Activated CD4-positive, alpha-beta T cell treated with anti-CD3 and anti-CD28 coated beads, Interleukin-2, amount 50 U/mL, for 1 hour (primary cell): ENCODE results near the gene ZBTB47.

Source experiments
- DNase-seq: peaks from one replicate; pipeline ENCODE4 v3.0.0-alpha.2; 2020

Gene ZBTB47

DNA sequence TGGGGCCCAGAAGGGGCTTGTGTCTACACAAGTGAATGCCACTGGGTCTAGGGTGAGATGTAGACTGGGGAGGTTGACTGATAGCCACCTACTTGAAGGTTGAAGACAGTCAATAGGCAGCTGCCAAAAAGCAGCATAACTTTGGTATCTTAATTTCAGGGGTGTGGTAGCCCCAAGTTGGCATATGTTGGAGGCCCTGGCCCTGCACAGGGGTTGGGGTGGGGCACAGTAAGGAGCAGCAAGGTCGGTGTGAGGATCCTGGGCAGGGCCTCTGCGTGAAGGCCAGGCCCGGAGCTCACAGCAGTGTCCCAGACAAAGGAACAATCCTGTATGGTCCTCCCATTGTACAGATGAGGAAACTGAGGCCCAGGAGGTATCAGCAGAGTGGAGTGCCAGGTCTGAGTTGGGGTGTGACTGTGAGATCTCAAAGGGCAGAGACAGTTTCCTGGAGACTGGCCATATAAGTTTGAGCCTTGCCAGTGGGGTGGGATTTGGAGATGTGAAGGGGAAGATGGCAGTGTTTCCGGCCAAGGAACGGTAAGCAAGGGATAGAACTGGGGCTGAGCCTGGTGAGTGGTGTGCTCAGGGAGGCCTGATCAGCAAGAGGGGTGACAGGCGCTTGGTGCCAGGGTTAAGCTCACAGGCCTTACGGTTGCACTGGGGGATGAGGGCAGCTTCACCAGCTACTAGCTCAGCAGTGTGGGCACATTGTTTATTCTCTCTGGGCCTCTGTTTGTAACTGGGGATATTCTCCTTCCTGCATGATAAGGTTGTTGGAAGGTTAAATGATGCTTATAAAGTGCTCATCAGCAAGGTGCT is 33.5 kb downstream of the ZBTB47 start:
- no peak for DNase-seq

DNA sequence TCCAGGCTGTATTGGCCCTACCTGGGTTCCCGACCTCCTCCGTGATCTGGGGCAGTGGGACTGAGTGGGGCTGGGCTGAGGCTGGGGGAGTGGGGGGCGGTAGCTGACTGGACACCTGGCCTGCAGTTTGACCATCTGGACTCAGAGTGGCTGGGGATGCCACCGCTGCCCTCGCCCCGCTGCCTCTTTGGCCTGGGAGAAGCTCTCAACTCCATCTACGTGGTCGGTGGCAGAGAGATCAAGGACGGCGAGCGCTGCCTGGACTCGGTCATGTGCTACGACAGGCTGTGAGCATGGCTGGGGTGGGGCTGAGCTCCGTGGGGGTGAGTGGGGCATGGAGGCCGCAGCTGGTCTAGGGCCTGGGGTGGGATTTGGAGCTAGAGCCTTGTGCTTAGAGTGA is 34.5 kb downstream of the ZBTB47 start:
- DNase-seq, result no peak

DNA sequence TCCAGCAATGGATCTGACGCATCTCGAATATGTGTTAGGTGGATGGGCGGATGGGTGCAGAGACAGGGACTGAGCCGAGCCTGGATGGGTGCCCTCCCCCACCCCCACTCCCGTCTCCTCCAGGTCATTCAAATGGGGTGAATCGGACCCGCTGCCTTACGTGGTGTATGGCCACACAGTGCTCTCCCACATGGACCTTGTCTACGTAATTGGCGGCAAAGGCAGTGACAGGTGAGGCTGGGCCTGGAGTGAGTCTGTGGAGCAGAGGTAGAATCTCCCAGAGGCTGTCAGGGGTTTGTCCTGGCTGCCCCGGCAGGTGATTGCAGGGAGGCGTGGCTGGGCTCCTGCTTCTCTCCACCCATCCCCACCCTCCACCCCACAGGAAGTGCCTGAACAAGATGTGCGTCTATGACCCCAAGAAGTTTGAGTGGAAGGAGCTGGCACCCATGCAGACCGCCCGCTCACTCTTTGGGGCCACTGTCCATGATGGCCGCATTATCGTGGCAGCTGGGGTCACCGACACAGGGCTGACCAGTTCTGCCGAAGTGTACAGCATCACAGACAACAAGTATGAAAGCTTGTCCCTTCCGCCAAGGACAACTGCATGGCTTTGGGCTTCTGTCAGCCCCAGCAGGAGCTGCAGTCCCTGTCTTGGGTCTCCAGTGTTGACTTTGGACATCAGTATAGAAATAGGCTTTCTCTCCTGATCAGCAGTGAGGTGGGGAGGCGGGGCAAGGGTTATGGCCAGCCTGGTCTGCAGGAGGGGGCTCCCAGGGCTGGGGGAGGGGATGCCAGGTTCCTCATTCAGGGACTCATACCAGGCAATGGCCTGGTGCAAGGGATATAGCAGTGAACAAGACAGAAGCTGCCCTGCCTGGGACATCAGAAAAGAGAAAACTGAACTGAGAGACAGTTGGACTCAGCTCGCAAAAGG is 35.3 kb downstream of the ZBTB47 start:
- no peak for DNase-seq

DNA sequence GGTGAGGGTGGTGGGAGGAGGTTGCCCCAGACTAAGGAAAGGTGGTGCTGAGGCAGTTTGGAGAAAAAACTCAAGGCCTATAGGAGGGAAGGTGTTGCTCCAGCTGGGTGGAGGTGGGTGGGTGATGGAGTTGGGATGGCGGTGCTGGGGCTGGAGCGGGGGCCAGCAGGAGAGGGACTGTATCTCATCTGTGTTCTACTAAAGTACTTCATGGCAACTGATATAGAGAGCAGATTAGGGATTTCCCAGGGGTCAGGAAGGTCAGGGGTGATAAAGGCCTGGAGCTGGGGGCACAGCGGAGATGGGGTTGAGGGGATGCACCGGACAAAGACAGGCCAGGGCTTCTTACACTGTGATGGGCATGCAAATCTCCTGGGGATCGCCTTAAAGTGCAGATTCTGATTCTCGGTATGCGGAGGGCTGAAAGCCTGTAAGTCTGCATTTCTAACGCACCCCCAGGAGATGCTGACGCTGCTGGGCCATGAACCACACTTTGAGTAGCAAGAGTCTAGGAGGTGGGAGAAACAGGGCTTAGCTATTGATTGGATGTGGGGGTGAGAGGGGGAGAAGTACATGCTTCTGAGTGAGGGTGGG is 36.0 kb downstream of the ZBTB47 start:
- no peak for DNase-seq

DNA sequence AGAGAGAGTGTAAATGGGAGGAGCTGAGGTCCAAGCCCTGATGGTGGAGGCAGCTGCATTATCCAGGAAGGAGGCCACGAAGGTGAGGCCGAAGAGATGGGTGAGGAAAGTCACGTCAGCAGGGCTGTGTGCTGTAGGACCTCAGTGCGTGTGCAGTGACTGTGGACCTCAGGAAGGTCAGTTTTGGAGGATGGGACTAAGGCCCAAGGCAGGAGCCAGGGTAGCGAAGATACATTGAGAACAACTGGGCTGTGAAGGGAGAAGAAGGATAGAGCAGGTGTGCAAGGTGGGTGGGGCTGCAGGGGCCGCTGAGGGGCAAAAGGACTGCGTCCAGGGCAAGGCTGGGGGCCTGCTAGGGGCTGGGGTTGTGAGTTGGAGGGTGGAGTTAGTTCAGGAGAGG is 36.7 kb downstream of the ZBTB47 start:
- no peak for DNase-seq

DNA sequence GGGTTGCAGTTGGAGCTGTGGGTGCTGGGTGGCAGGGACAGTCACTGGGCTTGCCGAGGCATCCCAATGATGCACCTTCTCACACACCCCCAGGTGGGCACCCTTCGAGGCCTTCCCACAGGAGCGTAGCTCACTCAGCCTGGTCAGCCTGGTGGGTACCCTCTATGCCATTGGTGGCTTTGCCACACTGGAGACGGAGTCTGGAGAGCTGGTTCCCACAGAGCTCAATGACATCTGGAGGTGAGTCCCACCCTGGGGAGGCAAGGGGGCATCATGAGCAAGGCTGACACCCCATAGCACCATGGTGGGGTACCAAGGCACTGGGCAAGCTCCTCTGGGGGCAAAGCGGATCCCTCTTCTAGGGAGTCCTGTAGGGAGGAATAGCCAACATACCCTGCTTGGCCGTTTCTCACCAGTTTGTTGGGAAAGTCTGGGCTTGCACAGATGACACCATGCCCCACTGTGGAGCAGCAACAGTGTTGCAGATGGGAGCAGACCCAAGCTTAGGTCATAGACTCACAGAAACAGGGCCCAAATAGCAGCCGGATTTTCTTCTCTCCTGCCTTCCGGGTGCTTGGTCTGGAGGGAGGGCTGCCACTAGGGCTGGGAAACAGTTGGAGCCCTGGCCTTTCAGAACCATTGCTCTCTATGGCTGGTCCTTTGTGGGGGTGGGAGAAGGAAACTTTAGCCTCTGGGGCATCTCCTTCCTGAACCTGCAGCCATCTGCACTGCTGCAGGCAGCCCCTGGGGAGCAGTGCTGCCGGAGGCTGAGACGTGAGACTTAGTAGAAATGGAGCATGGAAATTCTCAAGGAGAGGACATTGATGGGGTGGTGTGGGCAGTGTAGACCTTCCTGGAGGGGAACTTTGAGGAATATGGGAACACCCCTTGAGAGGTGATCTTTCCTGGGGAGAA is 37.5 kb downstream of the ZBTB47 start:
- no peak for DNase-seq

DNA sequence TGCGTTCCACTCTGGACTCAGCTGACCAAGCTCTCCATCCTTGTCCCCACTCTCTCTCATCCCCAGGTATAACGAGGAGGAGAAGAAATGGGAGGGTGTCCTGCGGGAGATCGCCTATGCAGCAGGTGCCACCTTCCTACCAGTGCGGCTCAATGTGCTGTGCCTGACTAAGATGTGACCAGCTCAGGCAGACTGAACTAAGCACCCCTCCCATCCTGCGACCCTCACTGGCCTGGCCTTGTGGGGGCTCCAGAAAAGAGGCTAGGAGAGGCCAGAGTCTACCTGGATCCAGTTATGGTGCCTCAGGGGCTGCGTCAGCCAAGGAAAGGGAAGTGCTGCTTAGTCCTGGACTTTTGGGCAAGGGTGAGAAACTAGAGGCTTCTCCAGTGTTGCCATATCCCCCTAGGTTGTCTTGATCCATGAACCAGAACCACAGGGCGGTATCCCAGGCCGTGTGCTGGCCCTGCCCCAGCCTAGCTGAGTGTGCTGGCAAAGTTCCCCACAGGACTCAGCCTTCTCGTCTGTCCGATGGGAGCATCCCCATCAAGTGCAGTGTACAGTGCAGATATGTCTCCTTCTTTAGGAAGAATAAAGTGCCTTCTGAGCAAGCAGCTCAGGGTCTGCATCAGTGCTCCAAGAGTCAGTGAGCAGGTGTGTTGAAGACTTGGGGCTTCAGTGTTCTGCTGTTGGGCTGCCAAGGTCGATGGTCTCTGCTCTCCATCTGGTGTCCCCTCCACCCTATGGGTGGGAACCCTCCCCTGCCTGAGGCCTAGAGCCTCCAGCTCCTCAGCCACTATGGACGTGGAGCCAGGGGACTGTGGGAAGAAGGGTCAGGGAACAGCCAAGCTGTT is 38.5 kb downstream of the ZBTB47 start:
- DNase-seq, result no peak

DNA sequence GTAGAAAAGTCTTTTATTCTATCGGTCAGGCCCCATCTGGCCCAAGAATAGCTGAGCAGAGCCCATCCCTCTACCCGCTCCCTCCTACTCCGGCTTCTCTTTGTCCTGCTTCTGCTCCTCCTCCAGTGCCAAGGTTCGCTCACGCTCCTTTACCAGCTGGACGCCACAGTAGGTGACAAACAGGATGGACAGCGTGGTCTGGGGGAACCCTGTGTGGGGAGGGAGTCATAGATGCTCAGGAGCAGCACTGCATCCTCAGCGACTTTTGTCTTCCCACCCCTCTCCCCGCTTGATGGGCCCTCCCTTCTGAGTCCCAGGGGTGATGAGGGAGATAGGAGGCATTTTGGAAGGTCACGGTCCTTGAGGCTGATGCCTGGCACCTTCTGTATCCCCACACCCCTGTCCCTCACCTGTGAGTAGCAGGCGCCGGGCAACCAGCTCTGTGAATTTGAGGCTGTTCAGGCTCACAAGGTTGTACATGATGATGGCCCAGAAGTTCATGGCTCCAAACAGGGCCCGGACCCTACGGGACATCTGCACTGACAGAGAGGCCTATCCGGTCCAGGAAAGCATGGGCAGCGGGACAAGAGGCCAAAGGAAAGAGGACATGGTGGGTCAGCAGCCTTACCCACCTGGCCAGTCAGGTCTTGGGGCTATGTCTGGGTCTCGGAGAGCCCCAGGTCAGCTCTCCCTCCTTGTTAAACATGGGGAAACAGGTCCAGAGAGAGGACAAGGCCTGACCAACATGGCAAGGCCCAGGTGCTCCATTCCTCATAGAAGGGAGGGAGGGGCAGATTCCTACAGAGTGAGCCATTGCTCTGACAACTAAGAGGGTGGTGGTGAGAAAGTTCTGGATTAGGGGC is 39.4 kb downstream of the ZBTB47 start:
- DNase-seq, result no peak

DNA sequence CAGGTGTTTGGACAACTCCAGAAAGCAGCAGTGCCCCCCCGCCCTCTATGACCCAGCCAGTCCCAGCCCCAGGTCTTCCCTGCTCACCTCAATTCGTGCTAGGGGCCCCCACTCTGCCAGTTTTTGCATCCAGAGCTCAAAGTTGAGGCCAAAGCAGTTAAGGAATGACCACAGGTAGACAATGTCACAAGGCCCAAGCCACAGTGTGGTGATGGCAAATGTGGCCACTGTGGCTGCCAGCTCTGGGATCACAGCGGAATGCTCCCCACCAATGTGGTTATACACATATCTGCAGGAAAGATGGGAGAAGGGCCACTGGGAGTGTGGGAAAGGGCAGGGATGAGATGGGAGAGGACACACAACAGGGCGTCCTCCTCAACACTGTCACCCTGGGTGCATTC is 40.0 kb downstream of the ZBTB47 start:
- DNase-seq, result no peak

DNA sequence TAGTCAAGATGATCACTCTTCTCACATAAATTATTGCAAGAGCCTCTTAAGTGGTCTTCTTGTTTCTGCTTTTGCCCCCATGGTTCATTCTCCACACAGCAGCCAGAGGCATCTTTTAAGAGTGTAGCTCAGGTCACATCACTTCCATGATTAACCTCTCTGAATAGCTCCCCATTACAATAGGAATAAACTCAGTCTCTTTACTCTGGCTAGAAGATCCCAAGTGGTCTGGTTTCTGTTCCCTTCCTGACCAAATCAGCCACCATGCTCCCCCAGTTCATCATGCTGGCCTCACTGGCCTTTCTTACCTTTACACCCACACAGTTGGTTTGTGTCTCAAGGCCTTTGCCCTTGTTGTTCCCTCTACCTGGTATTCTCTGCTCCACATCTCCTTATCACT is 40.9 kb downstream of the ZBTB47 start:
- DNase-seq, result no peak

DNA sequence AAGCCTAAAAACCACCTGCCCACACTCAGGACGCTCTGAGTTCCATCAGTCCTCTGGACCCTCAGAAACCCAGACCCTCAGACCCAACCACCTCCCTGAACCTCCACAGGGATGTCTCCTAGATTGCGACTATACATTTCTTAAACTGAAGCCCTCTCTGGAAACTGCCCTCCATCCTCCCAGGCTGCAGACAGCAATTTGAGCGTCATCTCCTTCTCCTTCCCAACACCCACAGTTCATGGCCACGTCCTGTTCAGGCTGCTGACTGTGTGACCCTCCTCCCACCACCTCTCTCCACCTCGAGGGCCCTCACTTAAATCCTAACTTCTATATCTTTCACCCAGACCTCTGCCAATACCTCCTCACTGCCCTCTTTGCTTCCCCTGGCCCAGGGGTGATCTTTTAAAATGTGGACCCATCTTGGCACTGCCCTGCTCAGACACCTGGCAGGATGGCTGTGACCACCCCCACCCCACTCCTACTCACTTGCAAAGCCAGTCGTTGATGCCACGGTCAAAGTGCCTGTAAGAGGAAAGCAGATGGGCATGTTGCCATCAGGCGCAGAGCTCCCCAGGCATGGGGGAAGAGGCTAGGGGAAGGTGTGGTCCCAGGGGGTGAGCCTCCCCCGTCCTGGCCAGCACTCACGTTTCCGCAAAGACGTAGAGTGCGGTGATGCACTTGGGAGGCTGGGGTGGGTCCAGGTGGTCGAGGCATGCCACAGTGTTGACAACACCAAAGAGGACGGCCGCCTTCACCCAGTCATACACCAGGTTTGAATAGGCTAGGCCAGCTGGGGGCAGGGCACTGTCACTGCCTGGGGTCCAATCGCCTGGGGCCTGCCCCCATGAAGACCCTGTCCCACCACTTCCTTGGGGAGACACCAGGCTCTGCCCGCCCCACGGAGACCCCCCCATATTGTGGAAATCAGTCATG is 43.1 kb downstream of the ZBTB47 start:
- no peak for DNase-seq

DNA sequence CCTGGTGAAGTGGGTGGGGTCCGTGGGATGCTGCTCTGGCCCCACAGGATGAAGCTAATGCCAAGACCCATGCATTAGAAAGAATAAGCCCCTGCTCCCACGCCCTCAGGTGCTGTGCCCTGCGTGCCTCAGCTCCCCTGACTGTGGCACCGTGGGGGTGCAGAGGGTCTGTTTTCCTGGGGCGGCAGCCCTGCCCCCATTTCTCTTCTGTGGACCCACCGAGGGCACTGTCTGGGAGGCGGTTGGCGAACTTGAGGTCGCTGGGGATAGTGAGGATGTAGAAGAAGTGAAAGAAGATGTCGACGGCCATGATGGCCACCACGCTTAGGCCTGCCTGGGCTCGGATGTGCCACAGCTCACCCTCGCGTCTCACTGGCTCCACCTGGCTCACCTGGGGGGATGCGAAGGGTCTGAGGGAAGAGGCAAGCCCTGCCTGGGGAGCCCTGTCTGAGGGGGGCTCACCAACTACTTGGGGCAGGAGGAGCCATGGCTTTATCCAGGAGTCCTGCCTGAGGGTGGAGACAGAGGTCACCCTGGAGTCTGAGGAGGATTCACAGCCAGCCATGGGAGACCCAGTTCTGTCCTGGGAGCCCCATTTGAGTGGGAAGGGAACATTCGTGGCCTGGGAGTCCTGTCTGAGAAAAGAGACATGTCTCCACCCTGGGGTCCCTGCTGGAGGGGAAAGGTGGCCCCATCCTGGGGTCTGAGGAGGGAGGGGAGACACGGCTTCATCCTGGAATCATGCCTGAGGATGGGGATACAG is 44.0 kb downstream of the ZBTB47 start:
- DNase-seq, result no peak

DNA sequence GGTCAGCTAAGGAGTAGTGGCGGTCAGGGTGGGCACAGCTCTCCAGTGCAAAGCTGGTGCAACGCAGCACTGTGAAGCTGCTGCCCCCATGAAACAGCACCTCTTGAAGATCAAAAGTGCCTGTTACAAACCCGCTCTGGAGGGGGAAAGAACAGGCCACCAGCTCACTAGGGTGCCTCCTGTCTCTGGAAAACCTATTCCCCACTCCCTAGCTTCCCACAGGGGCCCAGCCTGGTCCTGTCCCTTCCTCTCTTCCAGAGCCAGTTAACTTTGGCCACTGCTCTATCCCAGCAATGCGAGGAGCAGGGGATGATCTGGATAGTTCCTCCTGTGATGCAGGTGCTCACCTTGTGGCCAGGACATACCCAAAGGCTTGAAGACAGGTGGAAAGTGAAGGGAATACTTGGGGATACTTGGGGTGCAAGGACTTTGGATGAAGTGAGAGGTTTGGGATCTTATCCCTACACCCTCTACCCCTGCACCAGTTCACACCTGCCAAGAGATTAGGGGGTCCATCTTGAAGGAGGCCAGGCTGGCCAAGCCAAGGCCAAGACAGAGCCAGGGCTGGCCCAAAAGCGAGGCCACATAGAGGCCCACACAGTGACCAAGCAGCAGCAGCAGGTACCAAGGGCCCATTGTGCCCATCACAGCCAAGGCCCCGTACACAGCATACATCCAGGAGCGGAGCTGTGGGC is 44.9 kb downstream of the ZBTB47 start:
- DNase-seq, result no peak

DNA sequence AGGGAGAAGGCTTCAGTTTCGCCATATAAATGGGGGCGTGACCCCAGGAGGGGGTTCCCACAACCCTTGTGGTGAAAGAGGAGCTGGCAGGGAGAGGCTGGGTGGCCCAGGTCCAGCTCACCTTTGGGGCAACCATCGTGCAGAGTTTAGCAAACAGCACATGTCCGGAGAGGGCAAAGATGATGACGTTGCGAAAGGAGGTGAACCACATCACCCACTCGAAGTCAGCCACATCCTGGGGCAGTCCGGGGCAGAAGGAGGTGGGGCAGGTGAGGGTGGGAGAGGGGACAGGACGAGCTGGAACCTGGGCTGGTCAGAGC is 45.4 kb downstream of the ZBTB47 start:
- no peak for DNase-seq

DNA sequence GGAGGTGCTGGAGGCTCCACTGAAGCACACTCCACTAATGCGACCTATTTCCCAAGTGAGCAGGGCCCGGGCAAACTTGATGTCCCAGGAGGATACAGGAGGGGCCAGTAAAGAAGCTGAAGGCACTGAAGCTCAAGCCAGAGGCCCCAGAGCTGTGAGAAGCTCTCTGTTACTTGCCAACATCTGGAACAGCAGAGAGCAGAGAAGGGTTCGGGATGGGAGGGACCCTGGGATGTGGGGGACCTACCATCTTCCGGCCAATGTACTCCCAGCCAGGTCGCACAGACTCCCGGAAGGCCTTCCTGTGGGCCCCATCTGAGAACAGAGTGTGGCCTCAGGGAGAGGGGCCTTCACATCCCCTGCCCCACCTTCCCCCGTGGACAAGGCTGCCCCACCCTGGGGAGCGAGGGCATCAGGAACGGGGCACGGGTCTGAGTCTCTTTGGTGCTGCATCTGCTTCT is 46.0 kb downstream of the ZBTB47 start:
- no peak for DNase-seq

DNA sequence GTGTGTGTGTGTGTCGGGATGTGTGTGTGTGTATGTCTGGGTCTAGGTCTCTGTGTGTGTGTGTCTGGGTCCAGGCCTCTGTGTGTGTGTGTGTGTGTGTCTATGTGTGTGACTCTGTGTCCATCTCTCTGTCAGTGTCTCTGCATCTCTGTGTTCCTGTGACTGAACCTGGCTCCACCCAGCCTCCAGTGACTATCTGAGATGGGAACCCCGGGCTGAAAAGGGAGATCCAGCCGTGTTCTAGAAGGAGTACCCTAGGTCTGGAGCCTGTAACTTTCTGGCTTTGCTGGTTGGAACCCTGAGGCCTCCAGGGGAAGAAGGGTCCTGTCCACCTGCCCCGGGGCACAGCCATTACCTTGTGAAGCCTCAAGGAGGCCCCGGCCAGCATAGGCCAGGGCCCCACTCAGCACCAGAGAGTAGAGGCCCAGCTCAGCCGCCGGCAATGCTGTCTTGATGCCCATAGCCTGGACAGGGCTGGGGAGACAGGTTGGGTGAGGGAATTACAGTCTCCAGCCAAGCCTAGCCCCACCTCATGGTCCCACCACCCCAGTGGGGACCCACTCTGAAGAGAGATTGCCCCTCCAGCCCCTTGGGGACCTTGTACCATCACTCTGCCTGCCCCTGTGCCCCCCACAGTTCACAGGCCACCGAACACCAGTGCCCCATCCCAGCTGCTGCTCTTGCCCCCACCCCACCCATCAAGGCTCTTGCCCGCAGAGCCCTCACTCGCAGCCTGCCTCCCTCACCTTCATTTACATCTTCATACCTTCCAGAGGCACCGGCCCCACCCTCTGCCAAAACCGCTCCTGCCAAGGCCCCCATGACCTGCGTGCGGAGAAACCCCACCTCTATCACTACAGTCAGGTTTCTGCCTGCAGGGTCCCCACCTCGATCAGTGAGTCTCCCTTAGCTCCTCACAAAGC is 47.1 kb downstream of the ZBTB47 start:
- DNase-seq, result no peak
